NCI-H2227 (cell line): ENCODE data around the gene RFX3.

Experiments used
- DNase-seq: peaks from one replicate; lab custom pipeline; 2025; ENCODE audit not compliant: unreplicated experiment; lab: John Stamatoyannopoulos, UW

Gene RFX3

DNA sequence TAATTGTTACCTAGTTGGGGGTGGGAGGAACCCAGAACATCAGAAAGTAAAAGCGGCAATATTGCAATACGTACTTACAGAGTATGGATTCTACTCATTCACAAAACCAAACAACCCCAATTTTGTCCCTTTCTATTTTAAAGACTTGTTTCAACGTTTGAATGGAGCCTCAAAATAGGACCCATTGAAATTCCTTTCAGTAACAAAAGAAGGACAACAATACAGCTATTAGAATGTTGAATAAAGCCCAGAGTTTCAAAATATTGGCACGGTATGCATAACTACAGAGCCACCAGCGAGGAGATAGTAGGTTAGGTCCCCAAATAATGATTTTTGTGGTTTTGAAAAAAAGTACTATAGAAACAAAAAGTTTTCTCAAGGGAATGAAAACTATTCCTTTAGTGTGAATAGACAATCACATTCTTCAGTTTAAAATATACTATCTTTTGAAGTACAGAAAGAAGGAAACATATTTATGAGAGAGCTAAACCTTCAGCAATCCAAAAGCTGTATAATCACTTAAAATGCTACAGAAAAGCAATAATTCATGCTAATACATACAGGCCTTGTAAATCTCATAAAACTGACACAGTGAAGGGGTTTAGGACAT is 235.5 kb downstream of the RFX3 start:
- no peak for DNase-seq

GRCh38 chr9:3288686-3289085 is 237.1 kb downstream of the RFX3 start:
- DNase-seq: no peak

DNA sequence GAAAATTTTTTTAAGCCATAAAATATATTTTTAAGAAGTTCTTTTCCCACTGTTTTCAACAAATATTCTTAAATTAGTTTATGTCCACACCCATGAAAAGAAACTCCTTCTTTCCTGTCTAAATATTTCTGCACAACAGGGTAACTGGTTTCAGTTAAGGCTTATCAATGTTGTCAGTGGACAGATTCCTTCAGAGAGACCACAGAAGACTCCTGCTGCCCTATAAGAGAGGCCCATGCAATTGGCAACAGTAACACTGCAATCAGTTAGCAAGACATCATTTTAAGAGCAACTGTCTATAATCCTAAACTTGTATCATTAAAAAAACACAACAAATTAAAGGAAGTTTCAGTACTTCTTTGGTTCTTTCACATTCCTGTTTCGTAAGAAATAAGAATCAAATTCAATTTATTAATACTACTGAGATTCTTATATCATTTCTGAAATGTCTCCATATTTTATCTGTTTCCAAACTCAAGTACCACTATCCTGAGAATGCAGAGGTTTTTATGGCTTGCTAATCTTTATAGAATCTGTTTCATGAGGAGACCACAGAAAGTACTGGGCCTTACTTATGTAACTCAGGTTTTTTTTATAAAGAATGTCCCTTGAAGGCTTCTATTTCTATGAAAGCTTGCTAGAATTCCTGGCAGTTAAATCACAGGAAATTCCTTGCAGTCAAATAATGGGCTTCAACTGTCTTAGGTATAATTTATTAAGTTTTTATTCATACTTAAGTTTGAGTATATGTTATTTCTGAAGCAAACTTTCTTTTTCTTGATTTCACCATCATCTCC is 240.2 kb downstream of the RFX3 start:
- DNase-seq: no peak

- no peak for DNase-seq
Observed at GRCh38 chr9:3282365-3282764, 243.4 kb downstream of the RFX3 start.

GRCh38 chr9:3281399-3281798 is 244.4 kb downstream of the RFX3 start:
- DNase-seq: no peak

DNA sequence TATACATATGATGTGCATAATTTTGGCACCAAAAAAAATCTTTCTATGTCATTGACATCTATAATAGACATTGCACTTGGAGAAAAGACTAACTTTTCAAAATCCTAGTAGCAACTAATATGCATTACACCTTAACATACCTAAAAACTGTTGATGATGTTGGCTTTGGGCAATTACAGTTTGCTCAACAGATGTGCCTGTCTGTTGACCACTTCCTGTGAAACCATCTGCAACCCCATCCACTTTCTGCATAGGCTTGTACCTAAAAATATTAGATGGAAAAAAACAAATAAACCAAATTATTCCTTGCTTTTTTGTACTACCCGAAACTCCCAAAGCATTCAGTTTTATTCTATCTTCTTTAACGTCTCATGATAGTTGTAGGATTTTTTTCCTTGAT is 248.6 kb downstream of the RFX3 start:
- DNase-seq: no peak

DNA sequence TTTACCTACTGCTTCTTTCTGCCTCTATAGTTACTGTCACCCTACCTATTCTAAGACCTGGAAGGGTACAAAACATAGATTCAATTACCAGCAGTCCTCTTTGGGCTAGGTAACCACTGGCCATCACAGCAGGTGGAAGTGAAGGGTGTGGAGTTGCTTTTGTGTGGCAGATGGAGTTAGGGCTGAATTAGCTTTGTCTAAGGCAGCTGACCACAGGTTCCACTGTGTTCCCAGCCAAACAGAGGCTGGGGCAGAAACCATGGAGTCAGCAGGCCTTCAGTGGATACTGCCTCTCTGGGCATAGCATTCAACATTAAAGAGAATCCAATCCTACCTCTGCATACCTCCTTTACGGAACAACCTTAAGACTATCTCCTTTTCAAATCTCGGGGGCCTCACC is 254.2 kb downstream of the RFX3 start:
- DNase-seq: no peak

- no peak for DNase-seq
Observed at GRCh38 chr9:3271157-3271556, 254.6 kb downstream of the RFX3 start.

- no peak for DNase-seq
Observed at GRCh38 chr9:3268223-3268622, 257.6 kb downstream of the RFX3 start.

DNA sequence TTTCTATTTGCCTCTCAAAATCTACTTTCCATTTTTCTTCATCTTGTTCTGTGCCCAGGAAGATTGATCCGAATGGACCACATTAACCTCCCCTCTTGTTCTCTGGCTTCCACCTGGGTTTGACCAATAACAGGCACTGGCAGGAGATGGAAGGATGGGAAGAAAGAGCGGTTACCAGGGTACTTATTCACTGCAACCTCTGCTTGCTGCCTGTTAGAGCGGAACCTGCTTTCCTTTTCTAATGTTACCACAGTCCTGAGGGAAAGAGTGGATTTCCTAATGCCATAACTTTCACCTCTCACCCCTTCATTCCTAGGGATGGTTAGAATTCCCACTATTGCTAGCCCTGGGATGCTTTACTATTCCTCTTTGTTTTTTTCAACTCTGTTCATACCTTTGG is 262.1 kb downstream of the RFX3 start:
- DNase-seq: no peak

DNA sequence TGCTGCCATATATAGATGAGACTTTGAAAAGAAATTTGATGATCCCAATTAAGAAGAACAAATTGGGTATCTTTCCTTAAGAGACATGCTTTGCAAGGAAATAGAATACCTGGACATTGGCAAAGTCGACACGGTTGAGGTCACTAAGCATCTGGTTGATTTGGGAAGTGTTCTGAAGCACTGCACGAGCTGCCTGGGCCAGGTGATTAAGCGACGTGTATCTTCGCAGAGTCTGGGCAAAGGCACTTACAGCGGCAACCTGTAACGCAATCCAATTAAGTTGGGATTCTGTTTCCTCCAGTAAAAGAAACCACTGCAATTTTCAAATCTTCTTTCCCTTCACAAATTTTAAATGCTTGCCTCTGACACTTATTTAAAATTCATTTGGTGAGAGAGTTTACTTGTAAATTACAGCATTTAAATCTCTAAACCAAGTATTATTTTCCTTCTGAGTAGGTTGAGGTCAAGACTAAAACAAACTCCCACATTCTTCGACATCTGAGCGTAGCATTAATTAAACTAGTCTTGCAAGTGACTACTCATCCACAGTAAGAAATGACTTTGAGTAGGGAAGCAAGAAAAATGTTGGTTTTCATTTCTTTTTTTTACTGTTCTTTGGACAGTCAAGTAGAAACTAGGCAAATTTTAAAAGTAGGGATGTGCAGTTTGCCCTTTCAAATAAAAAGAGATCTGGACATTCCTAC is 262.8 kb downstream of the RFX3 start:
- no peak for DNase-seq

GRCh38 chr9:3261484-3261883 is 264.3 kb downstream of the RFX3 start:
- no peak for DNase-seq

DNA sequence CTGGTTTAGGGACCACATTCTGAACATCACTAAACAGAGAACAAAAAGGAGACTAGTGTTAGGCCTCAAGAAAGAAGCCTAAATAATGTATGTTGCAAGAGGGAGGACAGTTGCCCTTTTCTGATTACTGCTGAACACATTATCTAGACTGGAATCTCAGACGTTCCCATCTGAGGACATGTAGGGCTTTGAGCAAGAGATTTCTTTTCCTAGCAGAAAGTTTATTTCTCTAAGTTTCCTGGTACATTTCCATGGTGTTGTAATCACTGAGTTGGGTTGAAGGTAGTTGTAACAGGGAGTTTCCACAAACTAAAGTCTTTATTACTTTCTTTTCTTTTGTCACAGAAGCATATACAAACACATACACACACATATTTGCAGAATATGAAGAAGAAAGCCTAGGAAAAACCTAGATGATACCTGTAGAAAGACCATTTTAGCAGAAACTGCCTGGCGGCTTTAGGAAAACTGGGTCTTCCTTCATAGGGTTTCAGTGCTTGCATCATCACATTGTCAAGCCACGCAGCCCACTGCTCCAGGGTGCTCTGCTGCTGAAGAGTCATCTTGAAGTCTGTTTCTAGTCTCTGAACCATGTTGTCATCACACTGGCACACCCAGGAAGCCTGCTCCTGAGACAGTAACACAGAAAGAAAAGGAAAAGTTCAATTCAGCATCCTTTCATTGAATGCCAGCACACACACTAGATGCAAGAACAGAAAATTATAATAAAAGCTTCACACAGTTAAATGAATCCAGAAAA is 269.1 kb downstream of the RFX3 start:
- DNase-seq: no peak

DNA sequence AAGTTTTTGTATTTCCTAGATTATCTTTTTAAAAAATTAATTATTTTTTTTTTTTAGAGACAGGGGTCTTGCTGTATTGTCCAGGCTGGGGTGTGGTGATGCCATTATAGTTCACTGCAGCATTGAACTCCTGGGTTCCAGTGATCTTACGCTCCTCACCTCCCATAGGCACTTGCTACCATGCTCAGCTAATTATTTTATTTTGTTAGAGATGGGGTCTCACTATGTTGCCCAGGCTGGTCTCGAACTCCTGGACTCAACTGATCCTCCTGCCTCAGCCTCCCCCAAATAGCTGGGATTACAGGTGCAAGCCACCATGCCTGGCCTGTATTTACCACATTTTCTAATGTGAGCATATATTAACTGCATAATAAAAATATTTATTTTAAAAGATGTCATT is 274.5 kb downstream of the RFX3 start:
- no peak for DNase-seq

GRCh38 chr9:3250741-3251140 is 275.1 kb downstream of the RFX3 start:
- no peak for DNase-seq

GRCh38 chr9:3247211-3247610 is 278.6 kb downstream of the RFX3 start:
- no peak for DNase-seq

GRCh38 chr9:3246241-3246640 is 279.6 kb downstream of the RFX3 start:
- peak; percentile 7 for DNase-seq

DNA sequence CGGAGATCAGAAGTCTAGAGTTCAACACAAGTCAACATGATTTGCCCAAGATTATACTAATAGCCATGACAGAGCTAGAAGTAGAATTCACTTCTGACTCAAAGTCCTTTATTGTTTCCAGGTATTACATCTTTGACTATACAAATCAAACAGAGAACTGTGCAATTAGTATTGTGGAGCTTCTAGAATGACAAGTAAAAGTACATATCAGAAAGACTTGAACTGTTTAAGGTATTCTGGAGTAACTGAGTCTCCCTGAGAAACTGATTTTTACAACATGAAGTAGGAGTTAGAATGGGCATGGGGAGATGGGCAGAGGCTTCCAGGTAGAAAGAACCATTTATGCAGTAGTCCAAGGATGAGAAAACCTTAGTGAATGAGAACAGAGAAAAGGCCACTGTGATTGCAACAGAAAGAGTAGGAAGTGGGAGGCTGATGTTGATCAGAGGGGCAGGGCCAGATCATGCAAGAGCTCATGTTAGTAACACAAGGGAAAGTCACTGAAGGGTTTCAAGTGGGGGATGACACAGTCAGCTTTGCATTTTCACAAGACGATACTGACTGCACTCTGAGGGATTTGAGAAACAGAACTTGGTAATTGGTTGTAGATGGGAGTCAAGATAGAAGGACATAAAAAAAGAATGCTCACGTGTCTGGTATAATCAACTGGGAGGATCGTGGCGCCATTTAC is 280.7 kb downstream of the RFX3 start:
- no peak for DNase-seq

GRCh38 chr9:3243683-3244082 is 282.1 kb downstream of the RFX3 start:
- no peak for DNase-seq

DNA sequence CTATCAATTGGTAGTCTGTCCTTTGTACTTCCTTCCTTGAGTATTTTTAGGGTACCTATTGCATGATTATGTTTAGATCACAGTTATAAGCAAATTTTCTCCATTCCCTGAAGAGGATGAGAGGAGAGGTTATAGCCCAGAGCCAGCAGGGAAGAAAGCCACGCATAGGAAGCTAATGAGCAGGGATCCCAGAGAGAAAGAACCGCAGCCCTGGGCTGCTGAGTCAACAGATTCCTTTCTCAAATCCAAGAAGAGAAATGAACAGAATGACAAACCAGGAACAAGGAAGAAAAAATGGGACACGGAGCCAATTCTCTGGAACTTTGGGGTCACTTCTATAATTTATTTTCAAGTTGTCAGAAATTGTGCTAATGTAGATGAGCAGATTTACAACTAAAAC is 284.5 kb downstream of the RFX3 start:
- DNase-seq: no peak
